HEK293 (cell line): ENCODE measurements around the gene ALDH7A1.

Source experiments
- BCL11A ChIP-seq: fragments of 450-650 bp; formaldehyde crosslinking; IDR thresholded peaks from 2 replicates; pipeline ENCODE4 v1.5.1; 2016; ENCODE audit warnings: low read depth, missing biosample characterization, missing genetic modification characterization
- EGR2 ChIP-seq: fragments of 450-650 bp; formaldehyde crosslinking; IDR thresholded peaks from 2 replicates; pipeline ENCODE4 v1.5.1; 2016; ENCODE audit warnings: low read depth, missing biosample characterization, missing genetic modification characterization
- GLI2 ChIP-seq: fragments of 450-650 bp; formaldehyde crosslinking; IDR thresholded peaks from 2 replicates; pipeline ENCODE4; 2017; ENCODE audit warnings: missing biosample characterization, missing genetic modification characterization, low read depth, borderline replicate concordance
- PRDM1 ChIP-seq: fragments of 450-650 bp; formaldehyde crosslinking; IDR thresholded peaks from 2 replicates; pipeline ENCODE4; 2016; ENCODE audit warnings: missing biosample characterization, missing genetic modification characterization
- SP3 ChIP-seq: fragments of 450-650 bp; formaldehyde crosslinking; IDR thresholded peaks from 2 replicates; pipeline ENCODE4 v1.5.1; 2016; ENCODE audit warnings: missing biosample characterization, missing genetic modification characterization
- ZFP37 ChIP-seq: fragments of 450-650 bp; formaldehyde crosslinking; IDR thresholded peaks from 2 replicates; pipeline ENCODE4 v1.5.1; 2016; ENCODE audit warnings: missing biosample characterization, missing genetic modification characterization
- ZFP41 ChIP-seq: fragments of 450-650 bp; formaldehyde crosslinking; IDR thresholded peaks from 2 replicates; pipeline ENCODE4 v1.5.1; 2016; ENCODE audit warnings: missing biosample characterization, missing genetic modification characterization, borderline replicate concordance
- ZNF112 ChIP-seq: fragments of 450-650 bp; formaldehyde crosslinking; IDR thresholded peaks from 2 replicates; pipeline ENCODE4 v1.5.0; 2017; ENCODE audit warnings: missing biosample characterization, missing genetic modification characterization
- ZNF223 ChIP-seq: fragments of 450-650 bp; formaldehyde crosslinking; IDR thresholded peaks from 2 replicates; pipeline ENCODE4 v1.5.1; 2016; ENCODE audit warnings: missing biosample characterization, missing genetic modification characterization
- ZNF48 ChIP-seq: fragments of 450-650 bp; formaldehyde crosslinking; IDR thresholded peaks from 2 replicates; pipeline ENCODE4 v1.5.1; 2016; ENCODE audit warnings: missing biosample characterization, missing genetic modification characterization
- ZNF501 ChIP-seq: fragments of 450-650 bp; formaldehyde crosslinking; IDR thresholded peaks from 2 replicates; pipeline ENCODE4 v1.5.1; 2016; ENCODE audit warnings: missing biosample characterization, missing genetic modification characterization
- ZNF548 ChIP-seq: fragments of 450-650 bp; formaldehyde crosslinking; IDR thresholded peaks from 2 replicates; pipeline ENCODE4 v1.5.1; 2016; ENCODE audit warnings: missing biosample characterization, missing genetic modification characterization
- ZNF658 ChIP-seq: fragments of 450-650 bp; formaldehyde crosslinking; IDR thresholded peaks from 2 replicates; pipeline ENCODE4; 2016; ENCODE audit warnings: missing biosample characterization, missing genetic modification characterization
- TF ChIP-seq, protein P1 (sequence below): fragments of 450-650 bp; formaldehyde crosslinking; IDR thresholded peaks from 2 replicates; pipeline ENCODE4 v1.5.1; 2017; ENCODE audit warnings: missing biosample characterization, missing genetic modification characterization
- TF ChIP-seq, protein P2 (sequence below): fragments of 450-650 bp; formaldehyde crosslinking; conservative IDR thresholded peaks from 2 replicates; pipeline ENCODE4 v1.5.1; 2016; ENCODE audit warnings: low read depth, missing biosample characterization, missing genetic modification characterization
- TF ChIP-seq, protein P3 (sequence below): fragments of 450-650 bp; formaldehyde crosslinking; IDR thresholded peaks from 2 replicates; pipeline ENCODE4 v1.5.1; 2016; ENCODE audit warnings: missing biosample characterization, missing genetic modification characterization
- TF ChIP-seq, protein P4 (sequence below): fragments of 450-650 bp; formaldehyde crosslinking; IDR thresholded peaks from 2 replicates; pipeline ENCODE4 v1.5.1; 2016; ENCODE audit warnings: missing biosample characterization, missing genetic modification characterization
- TF ChIP-seq, protein P5 (sequence below): fragments of 450-650 bp; formaldehyde crosslinking; IDR thresholded peaks from 2 replicates; pipeline ENCODE4 v1.5.1; 2016; ENCODE audit warnings: missing biosample characterization, missing genetic modification characterization
- TF ChIP-seq, protein P6 (sequence below): fragments of 450-650 bp; formaldehyde crosslinking; IDR thresholded peaks from 2 replicates; pipeline ENCODE4 v1.5.1; 2017; ENCODE audit warnings: missing biosample characterization, missing genetic modification characterization

The ALDH7A1 gene

DNA sequence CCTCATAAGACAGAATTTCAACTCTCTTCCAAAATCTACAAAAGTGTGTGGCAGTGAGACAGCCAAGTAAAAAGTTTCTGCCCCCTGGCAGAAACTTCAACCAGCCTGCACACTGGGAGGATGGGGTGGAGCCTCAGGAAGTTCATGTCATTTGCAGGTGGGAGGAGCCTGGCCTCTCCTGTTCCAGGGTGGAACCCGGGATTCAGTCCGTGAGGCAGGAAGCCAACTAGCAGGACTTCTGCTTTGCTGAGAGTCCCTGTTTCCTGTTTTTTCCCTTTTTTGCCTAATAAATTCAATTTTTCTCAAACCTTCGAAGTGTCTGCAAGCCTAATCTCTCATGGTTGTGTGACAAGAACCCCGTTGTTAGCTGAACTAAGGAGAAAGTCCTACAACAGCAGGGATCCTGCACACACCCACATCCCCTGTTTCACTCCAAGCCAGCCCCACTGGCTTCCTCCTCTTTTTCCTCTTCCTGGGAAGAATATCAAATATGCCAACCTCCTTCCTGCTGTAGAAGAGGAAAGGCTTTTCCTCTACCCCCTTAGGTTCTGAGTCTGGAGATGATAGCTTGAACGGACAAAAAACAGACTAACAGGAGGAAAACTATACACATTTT, 69.3 kb downstream of the ALDH7A1 start (continued):
- TF ChIP-seq ZNF658 (tag by site-specific recombination) = no peak
- TF ChIP-seq, protein P1, sequence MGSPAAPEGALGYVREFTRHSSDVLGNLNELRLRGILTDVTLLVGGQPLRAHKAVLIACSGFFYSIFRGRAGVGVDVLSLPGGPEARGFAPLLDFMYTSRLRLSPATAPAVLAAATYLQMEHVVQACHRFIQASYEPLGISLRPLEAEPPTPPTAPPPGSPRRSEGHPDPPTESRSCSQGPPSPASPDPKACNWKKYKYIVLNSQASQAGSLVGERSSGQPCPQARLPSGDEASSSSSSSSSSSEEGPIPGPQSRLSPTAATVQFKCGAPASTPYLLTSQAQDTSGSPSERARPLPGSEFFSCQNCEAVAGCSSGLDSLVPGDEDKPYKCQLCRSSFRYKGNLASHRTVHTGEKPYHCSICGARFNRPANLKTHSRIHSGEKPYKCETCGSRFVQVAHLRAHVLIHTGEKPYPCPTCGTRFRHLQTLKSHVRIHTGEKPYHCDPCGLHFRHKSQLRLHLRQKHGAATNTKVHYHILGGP (tag by site-specific recombination) = no peak
- no peak for TF ChIP-seq ZNF548 (tag by site-specific recombination)
- no peak for TF ChIP-seq GLI2 (tag by site-specific recombination)
- TF ChIP-seq, protein P2, sequence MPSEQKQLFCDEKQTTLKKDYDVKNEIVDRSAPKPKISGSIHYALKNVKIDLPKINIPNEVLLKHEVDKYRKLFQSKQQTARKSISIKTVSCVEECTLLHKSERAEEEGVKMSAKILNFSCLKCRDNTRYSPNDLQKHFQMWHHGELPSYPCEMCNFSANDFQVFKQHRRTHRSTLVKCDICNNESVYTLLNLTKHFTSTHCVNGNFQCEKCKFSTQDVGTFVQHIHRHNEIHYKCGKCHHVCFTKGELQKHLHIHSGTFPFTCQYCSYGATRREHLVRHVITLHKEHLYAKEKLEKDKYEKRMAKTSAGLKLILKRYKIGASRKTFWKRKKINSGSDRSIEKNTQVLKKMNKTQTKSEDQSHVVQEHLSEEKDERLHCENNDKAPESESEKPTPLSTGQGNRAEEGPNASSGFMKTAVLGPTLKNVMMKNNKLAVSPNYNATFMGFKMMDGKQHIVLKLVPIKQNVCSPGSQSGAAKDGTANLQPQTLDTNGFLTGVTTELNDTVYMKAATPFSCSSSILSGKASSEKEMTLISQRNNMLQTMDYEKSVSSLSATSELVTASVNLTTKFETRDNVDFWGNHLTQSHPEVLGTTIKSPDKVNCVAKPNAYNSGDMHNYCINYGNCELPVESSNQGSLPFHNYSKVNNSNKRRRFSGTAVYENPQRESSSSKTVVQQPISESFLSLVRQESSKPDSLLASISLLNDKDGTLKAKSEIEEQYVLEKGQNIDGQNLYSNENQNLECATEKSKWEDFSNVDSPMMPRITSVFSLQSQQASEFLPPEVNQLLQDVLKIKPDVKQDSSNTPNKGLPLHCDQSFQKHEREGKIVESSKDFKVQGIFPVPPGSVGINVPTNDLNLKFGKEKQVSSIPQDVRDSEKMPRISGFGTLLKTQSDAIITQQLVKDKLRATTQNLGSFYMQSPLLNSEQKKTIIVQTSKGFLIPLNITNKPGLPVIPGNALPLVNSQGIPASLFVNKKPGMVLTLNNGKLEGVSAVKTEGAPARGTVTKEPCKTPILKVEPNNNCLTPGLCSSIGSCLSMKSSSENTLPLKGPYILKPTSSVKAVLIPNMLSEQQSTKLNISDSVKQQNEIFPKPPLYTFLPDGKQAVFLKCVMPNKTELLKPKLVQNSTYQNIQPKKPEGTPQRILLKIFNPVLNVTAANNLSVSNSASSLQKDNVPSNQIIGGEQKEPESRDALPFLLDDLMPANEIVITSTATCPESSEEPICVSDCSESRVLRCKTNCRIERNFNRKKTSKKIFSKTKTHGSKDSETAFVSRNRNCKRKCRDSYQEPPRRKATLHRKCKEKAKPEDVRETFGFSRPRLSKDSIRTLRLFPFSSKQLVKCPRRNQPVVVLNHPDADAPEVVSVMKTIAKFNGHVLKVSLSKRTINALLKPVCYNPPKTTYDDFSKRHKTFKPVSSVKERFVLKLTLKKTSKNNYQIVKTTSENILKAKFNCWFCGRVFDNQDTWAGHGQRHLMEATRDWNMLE (tag by site-specific recombination) = 0 out of 2 replicates have a peak, but pooled peaks have one; percentile 25
- TF ChIP-seq, protein P3, sequence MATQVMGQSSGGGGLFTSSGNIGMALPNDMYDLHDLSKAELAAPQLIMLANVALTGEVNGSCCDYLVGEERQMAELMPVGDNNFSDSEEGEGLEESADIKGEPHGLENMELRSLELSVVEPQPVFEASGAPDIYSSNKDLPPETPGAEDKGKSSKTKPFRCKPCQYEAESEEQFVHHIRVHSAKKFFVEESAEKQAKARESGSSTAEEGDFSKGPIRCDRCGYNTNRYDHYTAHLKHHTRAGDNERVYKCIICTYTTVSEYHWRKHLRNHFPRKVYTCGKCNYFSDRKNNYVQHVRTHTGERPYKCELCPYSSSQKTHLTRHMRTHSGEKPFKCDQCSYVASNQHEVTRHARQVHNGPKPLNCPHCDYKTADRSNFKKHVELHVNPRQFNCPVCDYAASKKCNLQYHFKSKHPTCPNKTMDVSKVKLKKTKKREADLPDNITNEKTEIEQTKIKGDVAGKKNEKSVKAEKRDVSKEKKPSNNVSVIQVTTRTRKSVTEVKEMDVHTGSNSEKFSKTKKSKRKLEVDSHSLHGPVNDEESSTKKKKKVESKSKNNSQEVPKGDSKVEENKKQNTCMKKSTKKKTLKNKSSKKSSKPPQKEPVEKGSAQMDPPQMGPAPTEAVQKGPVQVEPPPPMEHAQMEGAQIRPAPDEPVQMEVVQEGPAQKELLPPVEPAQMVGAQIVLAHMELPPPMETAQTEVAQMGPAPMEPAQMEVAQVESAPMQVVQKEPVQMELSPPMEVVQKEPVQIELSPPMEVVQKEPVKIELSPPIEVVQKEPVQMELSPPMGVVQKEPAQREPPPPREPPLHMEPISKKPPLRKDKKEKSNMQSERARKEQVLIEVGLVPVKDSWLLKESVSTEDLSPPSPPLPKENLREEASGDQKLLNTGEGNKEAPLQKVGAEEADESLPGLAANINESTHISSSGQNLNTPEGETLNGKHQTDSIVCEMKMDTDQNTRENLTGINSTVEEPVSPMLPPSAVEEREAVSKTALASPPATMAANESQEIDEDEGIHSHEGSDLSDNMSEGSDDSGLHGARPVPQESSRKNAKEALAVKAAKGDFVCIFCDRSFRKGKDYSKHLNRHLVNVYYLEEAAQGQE (tag by site-specific recombination) = no peak
- no peak for TF ChIP-seq EGR2 (tag by site-specific recombination)
- TF ChIP-seq SP3 (tag by site-specific recombination) = 0 out of 2 replicates have a peak, but pooled peaks have one; percentile 21
- TF ChIP-seq BCL11A (tag by site-specific recombination) = no peak
- TF ChIP-seq ZNF48 (tag by site-specific recombination) = no peak
- no peak for TF ChIP-seq ZNF223 (tag by site-specific recombination)
- TF ChIP-seq, protein P4, sequence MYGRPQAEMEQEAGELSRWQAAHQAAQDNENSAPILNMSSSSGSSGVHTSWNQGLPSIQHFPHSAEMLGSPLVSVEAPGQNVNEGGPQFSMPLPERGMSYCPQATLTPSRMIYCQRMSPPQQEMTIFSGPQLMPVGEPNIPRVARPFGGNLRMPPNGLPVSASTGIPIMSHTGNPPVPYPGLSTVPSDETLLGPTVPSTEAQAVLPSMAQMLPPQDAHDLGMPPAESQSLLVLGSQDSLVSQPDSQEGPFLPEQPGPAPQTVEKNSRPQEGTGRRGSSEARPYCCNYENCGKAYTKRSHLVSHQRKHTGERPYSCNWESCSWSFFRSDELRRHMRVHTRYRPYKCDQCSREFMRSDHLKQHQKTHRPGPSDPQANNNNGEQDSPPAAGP = no peak
- no peak for TF ChIP-seq ZNF501 (tag by site-specific recombination)
- TF ChIP-seq PRDM1 (tag by site-specific recombination) = no peak
- TF ChIP-seq, protein P5, sequence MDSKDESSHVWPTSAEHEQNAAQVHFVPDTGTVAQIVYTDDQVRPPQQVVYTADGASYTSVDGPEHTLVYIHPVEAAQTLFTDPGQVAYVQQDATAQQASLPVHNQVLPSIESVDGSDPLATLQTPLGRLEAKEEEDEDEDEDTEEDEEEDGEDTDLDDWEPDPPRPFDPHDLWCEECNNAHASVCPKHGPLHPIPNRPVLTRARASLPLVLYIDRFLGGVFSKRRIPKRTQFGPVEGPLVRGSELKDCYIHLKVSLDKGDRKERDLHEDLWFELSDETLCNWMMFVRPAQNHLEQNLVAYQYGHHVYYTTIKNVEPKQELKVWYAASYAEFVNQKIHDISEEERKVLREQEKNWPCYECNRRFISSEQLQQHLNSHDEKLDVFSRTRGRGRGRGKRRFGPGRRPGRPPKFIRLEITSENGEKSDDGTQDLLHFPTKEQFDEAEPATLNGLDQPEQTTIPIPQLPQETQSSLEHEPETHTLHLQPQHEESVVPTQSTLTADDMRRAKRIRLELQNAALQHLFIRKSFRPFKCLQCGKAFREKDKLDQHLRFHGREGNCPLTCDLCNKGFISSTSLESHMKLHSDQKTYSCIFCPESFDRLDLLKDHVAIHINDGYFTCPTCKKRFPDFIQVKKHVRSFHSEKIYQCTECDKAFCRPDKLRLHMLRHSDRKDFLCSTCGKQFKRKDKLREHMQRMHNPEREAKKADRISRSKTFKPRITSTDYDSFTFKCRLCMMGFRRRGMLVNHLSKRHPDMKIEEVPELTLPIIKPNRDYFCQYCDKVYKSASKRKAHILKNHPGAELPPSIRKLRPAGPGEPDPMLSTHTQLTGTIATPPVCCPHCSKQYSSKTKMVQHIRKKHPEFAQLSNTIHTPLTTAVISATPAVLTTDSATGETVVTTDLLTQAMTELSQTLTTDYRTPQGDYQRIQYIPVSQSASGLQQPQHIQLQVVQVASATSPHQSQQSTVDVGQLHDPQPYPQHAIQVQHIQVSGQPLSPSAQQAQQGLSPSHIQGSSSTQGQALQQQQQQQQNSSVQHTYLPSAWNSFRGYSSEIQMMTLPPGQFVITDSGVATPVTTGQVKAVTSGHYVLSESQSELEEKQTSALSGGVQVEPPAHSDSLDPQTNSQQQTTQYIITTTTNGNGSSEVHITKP = peak; percentile 33; the same call in 1 of the 2 replicates
- no peak for TF ChIP-seq ZFP37 (tag by site-specific recombination)
- TF ChIP-seq, protein P6, sequence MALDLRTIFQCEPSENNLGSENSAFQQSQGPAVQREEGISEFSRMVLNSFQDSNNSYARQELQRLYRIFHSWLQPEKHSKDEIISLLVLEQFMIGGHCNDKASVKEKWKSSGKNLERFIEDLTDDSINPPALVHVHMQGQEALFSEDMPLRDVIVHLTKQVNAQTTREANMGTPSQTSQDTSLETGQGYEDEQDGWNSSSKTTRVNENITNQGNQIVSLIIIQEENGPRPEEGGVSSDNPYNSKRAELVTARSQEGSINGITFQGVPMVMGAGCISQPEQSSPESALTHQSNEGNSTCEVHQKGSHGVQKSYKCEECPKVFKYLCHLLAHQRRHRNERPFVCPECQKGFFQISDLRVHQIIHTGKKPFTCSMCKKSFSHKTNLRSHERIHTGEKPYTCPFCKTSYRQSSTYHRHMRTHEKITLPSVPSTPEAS (tag by site-specific recombination) = no peak
- TF ChIP-seq ZNF112 = no peak
- TF ChIP-seq ZFP41 (tag by site-specific recombination) = no peak
